HAP-1 (cell line): ENCODE measurements around the gene CHAD.

ENCODE experiments used
- DNase-seq, 2 experiments: peaks; one replicate each; pipeline ENCODE4 v3.0.0-alpha.2; 2016 to 2020; ENCODE audit warnings: low spot score in 2 of 2
- H3K27me3 ChIP-seq: fragments of 250-450 bp; sonication (Bioruptor Pico); 2 replicates; pipeline ENCODE4 v1.5.1; 2020; ENCODE audit warnings: low read depth, mild to moderate bottlenecking, moderate library complexity
- H3K36me3 ChIP-seq: fragments of 250-450 bp; sonication (Bioruptor Pico); replicated peaks from 2 replicates; pipeline ENCODE4 v1.5.1; 2020; ENCODE audit warnings: mild to moderate bottlenecking
- H3K4me1 ChIP-seq: fragments of 250-450 bp; sonication (Bioruptor Pico); 2 replicates; pipeline ENCODE4 v1.5.1; 2020; ENCODE audit warnings: mild to moderate bottlenecking
- H3K4me3 ChIP-seq: fragments of 250-450 bp; sonication (Bioruptor Pico); 2 replicates; pipeline ENCODE4 v1.5.1; 2020; ENCODE audit warnings: mild to moderate bottlenecking, moderate library complexity
- H3K9me3 ChIP-seq: fragments of 250-450 bp; sonication (Bioruptor Pico); 2 replicates; pipeline ENCODE4 v1.5.1; 2020; ENCODE audit warnings: mild to moderate bottlenecking, moderate library complexity
- in situ Hi-C: fragments of 300-500 bp; cut with MboI; formaldehyde crosslinking; loops from 3 replicates; pipeline ENCODE4 v1.14.3; 2020; ENCODE audit warnings: low sequenced_read_pairs, inconsistent platforms, mixed read lengths

The CHAD gene

DNA sequence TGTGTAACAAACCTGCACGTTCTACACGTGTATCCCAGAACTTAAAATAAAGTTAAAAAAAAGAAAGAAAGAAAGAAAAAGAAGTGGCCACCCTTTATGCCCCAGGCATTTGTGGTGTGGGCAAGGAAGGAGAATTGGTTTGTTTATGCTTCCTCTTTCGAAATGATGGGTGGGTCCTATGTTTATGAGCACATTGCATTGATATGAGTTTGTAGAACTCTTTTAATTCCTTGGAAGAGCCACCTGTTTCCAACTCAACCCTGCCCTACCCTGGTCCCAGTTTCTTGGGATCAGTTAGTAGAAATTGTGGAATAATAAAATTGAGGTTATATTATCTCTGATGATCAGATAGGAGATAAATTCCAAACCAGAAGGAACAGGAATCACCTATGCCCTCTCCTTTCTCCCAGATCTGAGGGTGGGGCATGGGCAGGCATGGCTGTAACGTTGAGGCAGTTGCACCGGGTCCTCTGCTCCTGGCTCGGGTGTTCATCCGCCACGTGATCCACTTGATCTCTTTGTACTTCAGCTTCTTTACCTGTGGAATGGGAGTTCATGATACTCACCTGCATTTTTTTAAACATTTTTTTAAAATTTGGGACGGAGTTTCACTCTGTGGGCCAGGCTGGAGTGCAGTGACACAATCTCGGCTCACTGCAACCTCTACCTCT is 15.9 kb downstream of the CHAD start:
- H3K36me3 ChIP-seq: no peaks in the 10 kb centered on the region
- no peaks in the 10 kb centered on the region for H3K27me3 ChIP-seq
- no peaks in the 10 kb centered on the region for H3K9me3 ChIP-seq
- no peak overlapping the region for H3K4me3 ChIP-seq
- DNase-seq: no peak
- in situ Hi-C loops: no loop called here
- H3K4me1 ChIP-seq: no peaks in the 10 kb centered on the region

DNA sequence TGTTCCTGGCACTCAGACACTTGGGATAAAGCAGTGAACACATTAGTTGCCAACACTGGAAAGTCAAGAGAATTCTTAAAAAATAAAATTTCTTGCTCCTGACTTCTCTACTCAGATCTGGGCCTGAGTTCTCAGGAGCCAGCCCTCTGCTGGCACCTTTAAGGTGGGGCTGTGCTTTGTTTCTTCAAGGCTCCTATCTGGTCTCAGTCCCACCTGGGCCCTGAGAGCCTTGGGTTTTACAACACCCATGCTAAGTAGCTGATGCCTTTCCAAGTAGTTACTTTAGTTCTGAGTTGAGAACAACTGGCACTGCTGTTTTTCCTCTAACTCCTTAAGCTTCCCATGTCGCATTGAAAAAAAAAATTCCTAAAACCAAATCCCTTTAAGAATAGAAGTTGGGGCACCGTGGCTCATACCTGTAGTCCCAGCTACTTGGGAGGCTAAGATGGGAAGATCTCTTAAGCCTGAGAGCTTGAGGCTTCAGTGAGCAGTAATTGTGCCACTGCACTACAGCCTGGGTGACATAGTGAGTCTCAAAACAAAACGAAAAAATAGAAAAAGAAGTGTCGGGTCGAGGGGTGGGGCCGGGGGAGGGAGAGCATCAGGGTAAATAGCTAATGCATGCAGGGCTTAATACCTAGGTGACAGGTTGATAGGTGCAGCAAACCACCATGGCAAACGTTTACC is 16.6 kb downstream of the CHAD start:
- DNase-seq: no peak
- no peaks in the 10 kb centered on the region for H3K36me3 ChIP-seq
- in situ Hi-C loops: no loop called here
- H3K4me3 ChIP-seq: no peak overlapping the region
- H3K4me1 ChIP-seq: no peaks in the 10 kb centered on the region
- H3K9me3 ChIP-seq: no peaks in the 10 kb centered on the region
- no peaks in the 10 kb centered on the region for H3K27me3 ChIP-seq

DNA sequence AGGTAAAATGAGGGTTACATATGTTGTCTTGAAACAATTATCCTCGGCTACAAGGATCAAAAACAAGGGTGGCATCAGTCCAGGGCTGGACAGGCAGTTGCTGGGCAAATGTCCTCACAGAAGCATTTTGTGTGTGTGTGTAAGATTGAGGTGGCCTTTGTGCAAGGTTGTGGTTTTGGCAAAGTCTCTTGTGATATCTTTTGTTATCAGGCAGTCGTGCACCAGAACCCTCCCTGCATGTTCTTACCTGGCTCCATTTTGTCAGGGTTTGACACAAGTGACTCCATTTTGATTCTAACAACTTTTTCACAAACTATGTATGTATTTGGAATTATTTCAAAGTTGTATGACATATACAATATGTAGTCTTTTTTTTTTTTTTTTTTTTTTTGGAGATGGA is 20.0 kb downstream of the CHAD start:
- Histone ChIP-seq H3K4me1 (peaks cover 2% of the 10 kb centered on the region), H3K27me3 (no peaks in the 10 kb centered on the region), H3K36me3 (no peaks in the 10 kb centered on the region), H3K9me3 (no peaks in the 10 kb centered on the region), H3K4me3 (no peak overlapping the region)
- DNase-seq: no peak
- in situ Hi-C loops: no loop called here

DNA sequence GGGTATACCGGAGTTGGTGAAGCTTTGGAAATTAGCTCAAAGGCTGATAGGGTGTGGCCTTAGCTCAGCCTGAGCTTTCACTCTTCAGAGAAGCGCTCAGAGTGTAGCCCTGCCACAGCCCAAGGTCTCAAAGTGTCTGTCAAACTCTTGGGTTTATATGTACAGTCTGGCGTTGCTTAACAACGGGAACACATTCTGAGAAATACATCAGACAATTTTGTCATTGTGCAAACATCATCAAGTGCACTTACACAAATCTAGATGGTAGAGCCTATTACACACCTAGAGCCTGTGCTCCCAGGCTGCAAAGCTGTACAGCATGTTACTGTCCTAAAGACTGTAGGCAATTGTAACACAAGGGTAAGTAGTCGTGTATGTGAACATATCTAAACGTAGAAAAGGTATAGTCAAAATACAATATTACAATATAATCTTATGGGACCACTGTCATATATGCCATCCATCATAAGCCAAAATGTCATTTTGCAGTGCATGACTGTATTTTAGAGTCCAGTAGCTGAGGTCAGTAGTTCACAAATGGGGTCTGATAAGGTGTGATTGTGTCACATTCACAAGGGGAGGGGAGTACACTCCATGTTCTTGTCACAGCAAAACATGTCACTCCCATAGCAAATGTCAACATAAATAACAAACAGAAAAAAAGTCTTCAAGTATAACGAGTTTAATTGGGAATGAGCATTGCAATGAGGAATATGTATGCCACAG is 20.6 kb downstream of the CHAD start:
- no peaks in the 10 kb centered on the region for H3K9me3 ChIP-seq
- in situ Hi-C loops: no loop called here
- no peaks in the 10 kb centered on the region for H3K27me3 ChIP-seq
- DNase-seq: no peak
- peaks cover 8% of the 10 kb centered on the region for H3K4me1 ChIP-seq
- no peak overlapping the region for H3K4me3 ChIP-seq
- H3K36me3 ChIP-seq: no peaks in the 10 kb centered on the region

DNA sequence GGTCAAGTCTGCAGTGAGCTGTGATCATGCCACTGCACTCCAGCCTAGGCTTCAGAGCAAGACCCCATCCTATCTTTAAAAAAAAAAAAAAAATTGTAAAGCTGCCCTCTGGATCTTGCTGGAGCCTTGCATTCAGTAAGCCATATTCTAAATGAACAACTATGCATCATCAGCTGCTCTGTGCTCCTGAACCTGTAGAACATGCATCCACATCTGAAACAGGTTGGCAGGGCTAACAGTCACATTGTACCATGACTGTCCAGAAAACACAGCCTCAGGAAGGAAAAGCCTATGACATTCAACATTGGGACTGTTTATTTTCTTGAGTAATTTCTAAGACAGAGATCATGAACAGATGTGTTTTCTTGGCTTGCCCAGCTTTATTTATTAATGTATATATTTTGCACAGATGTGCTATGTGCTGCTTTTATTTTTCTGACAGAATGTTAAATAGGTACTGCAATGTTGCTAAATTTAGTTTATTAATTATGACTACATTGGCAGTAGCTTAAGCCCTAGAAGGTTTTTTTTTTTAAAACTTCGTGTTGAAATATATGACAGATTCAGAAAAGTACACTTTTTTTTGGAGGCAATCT is 22.9 kb downstream of the CHAD start:
- in situ Hi-C loops: no loop called here
- H3K4me1 ChIP-seq: peaks cover 9% of the 10 kb centered on the region
- H3K36me3 ChIP-seq: no peaks in the 10 kb centered on the region
- no peak overlapping the region for H3K4me3 ChIP-seq
- H3K27me3 ChIP-seq: no peaks in the 10 kb centered on the region
- DNase-seq: no peak
- H3K9me3 ChIP-seq: no peaks in the 10 kb centered on the region

DNA sequence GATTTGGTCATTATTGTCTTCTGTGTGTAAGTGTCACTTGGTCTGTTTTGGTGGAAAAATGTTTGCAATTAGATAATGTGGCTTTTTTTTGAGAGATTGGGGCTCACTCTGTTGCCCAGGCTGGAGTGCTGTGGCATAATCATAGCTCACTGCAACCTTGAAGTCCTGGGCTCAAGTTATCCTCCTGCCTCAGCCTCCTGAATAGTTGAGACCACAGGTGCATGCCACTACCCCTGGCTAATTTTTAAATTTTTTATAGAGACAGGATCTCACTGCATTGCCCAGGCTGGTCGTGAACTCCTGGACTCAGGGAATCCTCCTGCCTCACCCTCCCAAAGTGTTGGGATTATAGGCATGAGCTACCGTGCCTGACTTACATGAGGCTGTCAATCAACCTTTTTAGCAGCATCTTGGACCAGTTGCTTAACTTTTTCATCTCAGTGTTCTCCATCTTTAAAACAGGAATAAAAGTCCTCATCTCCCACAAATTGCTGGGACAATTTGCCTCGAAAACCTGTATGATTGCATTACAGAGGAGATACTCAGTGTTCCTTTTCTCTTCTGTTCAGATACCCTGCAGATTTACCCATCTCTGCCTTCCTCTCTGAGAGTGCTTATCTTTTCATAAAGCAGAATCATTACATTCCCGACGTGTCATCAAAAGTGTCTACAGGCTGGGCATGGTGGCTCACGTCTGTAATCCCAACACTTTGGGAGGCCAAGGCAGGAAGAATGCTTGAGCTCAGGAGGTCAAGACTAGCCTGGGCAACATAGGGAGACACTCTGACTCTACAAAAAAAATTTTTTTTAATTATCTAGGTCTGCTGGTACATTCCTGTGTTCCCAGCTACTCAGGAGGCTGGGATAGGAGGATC is 23.6 kb downstream of the CHAD start:
- H3K27me3 ChIP-seq: no peaks in the 10 kb centered on the region
- H3K4me1 ChIP-seq: peaks cover 9% of the 10 kb centered on the region
- H3K4me3 ChIP-seq: no peak overlapping the region
- DNase-seq: no peak
- no peaks in the 10 kb centered on the region for H3K36me3 ChIP-seq
- no peaks in the 10 kb centered on the region for H3K9me3 ChIP-seq
- in situ Hi-C loops: no loop called here

DNA sequence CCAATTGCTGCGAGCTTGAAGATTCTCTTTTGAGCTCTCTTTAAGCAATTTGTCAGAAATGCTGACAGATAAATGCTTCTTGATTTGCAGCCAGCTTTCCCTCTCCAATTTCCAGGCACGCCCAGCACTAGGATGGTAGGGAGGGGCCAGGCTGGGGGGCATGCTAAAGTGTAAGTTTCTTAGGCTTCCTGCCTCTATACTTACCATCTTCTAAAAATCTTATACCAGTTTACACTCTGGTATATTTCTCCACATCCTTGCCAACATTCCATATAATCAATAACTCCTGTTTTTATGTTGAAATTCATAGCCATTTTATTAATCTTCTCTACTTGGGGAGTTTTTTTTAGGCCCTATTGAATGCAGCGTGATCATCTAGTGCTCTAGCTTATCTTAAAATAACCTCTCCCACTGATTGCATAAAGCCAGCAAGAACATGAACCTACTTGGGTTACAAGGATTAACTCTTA is 25.1 kb downstream of the CHAD start:
- Histone ChIP-seq H3K27me3 (no peaks in the 10 kb centered on the region), H3K4me1 (peaks cover 9% of the 10 kb centered on the region), H3K36me3 (no peaks in the 10 kb centered on the region), H3K9me3 (no peaks in the 10 kb centered on the region), H3K4me3 (no peak overlapping the region)
- in situ Hi-C loops: no loop called here
- DNase-seq: peak; percentile 53 to 62

DNA sequence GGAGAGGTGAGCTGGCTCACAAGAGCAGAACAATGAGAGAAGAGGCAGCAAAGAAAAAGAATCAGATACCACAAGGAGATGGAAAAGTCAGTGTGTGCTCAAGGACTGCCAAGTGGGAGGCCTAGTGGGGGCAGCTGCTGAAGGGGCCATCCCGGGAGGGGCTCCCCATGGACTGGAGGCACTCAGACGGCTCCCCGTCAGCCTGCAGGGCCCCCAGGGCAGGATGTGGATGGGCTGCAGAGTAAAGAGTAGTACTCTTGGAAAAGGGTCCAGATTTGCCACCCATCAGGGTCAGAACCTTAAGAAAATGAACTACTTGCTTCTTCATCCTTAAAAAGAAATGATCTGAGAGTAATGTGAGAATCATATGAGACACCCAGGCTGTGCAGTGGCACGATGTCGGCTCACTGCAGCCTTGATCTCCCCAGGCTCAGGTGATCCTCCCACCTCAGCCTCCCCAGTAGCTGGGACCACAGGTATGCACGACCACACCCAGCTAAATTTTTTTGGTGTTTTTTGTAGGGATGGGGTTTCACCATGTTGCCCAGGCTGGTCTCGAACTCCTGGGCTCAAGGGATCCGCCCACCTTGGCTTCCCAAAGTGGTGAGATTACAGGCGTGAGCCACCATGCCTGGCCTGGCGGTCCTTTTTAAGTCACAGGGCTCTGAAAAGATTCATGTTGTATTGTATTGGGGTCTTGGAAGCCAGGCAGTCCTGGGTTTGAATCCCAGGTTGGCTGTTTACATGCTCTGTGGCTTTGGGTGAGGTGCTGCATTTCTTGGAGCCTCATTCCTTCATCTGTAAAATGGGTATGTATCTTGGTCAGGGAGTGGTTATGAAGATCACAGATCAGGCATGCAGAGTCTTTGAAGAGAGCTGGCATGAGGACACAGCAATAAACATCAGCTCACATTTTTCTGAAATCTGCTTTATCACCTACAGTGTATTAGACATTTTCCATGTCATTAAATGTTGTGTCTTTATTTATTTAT is 27.5 kb downstream of the CHAD start:
- Histone ChIP-seq H3K4me1 (peaks cover 9% of the 10 kb centered on the region), H3K27me3 (no peaks in the 10 kb centered on the region), H3K4me3 (no peak overlapping the region), H3K9me3 (no peaks in the 10 kb centered on the region), H3K36me3 (no peaks in the 10 kb centered on the region)
- in situ Hi-C loops: no loop called here
- no peak for DNase-seq

DNA sequence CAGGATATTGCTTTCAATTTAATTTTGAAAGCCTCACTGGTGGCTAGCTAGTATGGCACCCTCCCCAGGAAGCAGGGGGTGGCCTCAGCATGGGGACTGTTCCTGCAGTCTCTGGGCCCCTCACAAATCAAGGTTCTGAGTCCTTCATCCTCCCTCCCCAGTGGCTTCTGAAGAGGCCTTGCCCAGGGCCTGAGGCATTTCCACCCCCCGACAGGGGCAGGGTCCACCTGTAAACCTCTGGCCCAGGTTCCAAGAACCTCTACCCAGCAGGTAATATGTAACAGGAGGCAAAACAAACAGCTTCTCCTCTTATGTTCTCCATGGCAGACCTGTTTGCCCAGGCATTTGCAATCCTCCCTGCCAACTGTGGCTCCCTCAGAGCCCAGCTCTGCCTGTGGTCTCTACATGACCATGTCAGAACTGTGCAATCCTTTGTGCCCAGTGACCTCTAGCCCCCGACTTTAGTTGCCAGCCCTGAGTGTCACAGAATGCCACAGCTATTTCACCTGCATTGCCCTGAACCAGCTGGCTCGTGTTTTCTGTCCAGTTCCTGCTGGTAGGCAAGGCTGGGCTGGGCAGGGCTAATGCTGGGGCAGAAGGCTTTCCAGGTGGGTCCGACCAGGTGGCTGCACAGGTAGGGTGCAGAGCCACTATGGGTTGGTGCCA is 28.4 kb downstream of the CHAD start:
- in situ Hi-C loops: no loop called here
- DNase-seq: no peak

DNA sequence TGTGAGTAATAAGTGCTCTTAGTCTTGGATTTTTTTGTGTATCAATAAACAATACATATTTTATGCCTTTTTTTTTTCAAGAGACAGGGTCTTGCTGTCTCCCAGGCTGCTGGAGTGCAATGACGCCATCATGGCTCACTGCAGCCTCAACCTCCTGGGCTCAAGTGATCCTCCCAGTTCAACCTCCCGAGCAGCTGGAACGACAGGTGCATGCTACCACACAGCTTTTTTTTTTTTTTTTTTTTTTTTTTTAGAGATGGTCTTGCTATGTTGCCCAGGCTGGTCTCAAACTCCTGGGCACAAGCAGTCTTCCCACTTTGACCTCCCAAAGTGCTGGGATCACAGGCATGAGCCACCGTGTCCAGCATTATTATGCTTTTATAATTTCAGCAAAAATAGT is 29.7 kb downstream of the CHAD start:
- in situ Hi-C loops: no loop called here
- DNase-seq: no peak
- peaks cover 9% of the 10 kb centered on the region for H3K4me1 ChIP-seq

More for the DNA sequence above, 28.4 kb downstream of the CHAD start:
- H3K9me3 ChIP-seq: no peaks in the 10 kb centered on the region
- H3K27me3 ChIP-seq: no peaks in the 10 kb centered on the region
- no peaks in the 10 kb centered on the region for H3K36me3 ChIP-seq
- H3K4me1 ChIP-seq: peaks cover 9% of the 10 kb centered on the region
- H3K4me3 ChIP-seq: no peak overlapping the region

DNA sequence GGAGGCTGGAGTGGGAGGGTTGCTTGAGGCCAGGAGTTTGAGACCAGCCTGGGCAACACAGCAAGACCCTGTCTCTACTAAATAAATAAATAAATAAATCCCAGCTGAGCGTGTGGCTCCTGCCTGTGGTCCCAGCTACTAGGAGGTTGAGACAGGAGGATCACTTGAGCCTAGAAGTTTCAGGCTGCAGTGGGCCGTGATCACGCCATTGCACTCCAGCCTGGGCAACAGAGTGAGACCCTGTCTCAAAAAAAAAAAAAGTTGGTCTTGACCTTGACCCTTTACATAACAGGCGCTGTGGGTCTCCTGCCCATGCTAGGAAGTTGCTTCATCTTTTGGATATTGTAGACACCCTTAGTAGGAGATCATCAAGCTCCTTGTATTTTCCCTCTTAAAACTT is 31.3 kb downstream of the CHAD start:
- no peaks in the 10 kb centered on the region for H3K9me3 ChIP-seq
- H3K27me3 ChIP-seq: no peaks in the 10 kb centered on the region
- no peak for DNase-seq
- H3K4me3 ChIP-seq: no peak overlapping the region
- H3K4me1 ChIP-seq: no peaks in the 10 kb centered on the region
- in situ Hi-C loops: no loop called here
- H3K36me3 ChIP-seq: no peaks in the 10 kb centered on the region

More for the DNA sequence above, 29.7 kb downstream of the CHAD start:
- Histone ChIP-seq H3K9me3 (no peaks in the 10 kb centered on the region), H3K36me3 (no peaks in the 10 kb centered on the region), H3K4me3 (no peak overlapping the region), H3K27me3 (no peaks in the 10 kb centered on the region)
